Memory B cell (primary cell): Measurements from ENCODE around the gene COL21A1.

Experiments
- ATAC-seq: fragments of 150-1000 bp; cut with Tn5 transposase; 2 replicates; pipeline ENCODE4 v1.10.0; 2021; ENCODE audit warnings: low read depth, mild to moderate bottlenecking, moderate library complexity
- DNase-seq, 2 donors: peaks; one replicate each; pipeline ENCODE4 v3.0.0; 2022; ENCODE audit warnings: low spot score in 2 of 2
- H3K27ac Mint-ChIP-seq: one replicate; pipeline ENCODE4 v1.8.0; 2022; ENCODE audit warnings: mild to moderate bottlenecking, moderate library complexity, mixed read lengths
- H3K27me3 Mint-ChIP-seq: one replicate; pipeline ENCODE4 v1.8.0; 2022; ENCODE audit warnings: mixed read lengths
- H3K36me3 Mint-ChIP-seq: one replicate; pipeline ENCODE4 v1.8.0; 2022; ENCODE audit warnings: mild to moderate bottlenecking, mixed read lengths
- H3K4me1 Mint-ChIP-seq: one replicate; pipeline ENCODE4 v1.8.0; 2022; ENCODE audit warnings: mixed read lengths
- H3K4me3 Mint-ChIP-seq: one replicate; pipeline ENCODE4 v1.8.0; 2022; ENCODE audit warnings: mild to moderate bottlenecking, moderate library complexity, mixed read lengths
- H3K9me3 Mint-ChIP-seq: one replicate; pipeline ENCODE4 v1.8.0; 2022; ENCODE audit warnings: mixed read lengths

Gene COL21A1

DNA sequence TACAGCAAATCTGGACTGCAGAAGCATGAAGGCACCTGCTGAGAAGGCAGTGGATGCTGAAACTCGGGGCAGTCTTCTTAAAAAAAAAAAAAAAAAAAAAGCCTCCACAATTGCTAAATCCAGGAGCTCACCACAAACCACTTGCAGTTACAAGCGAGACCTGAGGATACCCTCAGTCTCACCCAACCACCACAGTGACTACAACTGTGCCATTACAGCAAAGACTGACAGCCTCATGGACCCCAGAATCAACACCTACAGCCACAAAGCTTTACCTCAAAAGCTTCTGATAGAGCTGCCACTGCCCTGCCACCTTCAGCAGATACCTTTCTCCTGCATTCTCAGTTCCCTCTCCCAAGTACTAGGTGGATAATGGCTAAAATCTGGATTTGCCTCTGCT is 9.0 kb downstream of the COL21A1 start:
- Mint-ChIP-seq H3K36me3 (no peaks in the 10 kb centered on the region), H3K27ac (no peak overlapping the region), H3K27me3 (no peaks in the 10 kb centered on the region), H3K4me3 (no peak overlapping the region), H3K9me3 (peaks cover 4% of the 10 kb centered on the region), H3K4me1 (no peaks in the 10 kb centered on the region)
- DNase-seq (no peak), ATAC-seq (no peak)

DNA sequence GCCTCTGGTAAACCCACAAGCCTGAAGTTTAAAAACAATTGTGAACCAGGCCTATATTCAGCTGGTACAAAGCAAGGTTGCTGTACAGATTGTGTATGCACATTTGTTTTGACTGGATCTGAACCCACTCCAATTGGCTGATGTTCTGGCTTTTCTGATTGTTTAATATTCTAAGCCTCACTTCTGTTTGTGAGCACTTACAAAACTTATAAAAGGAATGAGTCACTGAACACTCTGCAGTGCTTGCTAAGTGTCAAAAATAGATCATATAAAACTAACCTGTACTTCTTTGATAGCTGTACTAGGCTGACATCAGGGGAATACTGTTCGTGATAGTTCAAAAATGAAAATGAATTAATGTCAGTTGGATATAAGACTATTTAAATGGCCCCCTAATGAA is 12.1 kb downstream of the COL21A1 start:
- Mint-ChIP-seq H3K27me3 (no peaks in the 10 kb centered on the region), H3K9me3 (peaks cover 6% of the 10 kb centered on the region), H3K27ac (no peak overlapping the region), H3K4me1 (no peaks in the 10 kb centered on the region), H3K36me3 (no peaks in the 10 kb centered on the region), H3K4me3 (no peak overlapping the region)
- DNase-seq (no peak), ATAC-seq (no peak)

DNA sequence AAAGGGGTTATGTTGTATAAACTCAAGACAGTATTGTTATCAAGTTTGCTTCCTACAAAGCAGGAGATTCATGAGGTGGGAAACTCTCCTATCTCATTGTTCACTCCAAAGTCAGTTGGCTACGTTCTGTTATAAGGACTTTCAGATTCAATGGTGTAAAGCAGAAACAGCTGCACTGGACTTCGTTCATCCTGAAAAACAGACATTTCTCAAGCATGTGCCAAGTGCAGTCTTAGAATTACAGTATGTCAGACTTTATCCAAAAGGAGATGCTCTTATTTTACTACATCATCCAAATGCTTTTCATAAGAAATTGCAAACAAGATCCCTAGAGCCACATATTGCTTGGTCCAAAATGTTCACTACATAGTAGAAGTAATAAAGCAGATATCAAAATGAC is 14.9 kb downstream of the COL21A1 start:
- H3K4me3 Mint-ChIP-seq: no peak overlapping the region
- DNase-seq (no peak), ATAC-seq (no peak)
- H3K27ac Mint-ChIP-seq: no peak overlapping the region
- H3K36me3 Mint-ChIP-seq: no peaks in the 10 kb centered on the region
- peaks cover 9% of the 10 kb centered on the region for H3K9me3 Mint-ChIP-seq
- H3K27me3 Mint-ChIP-seq: no peaks in the 10 kb centered on the region
- no peaks in the 10 kb centered on the region for H3K4me1 Mint-ChIP-seq

GRCh38 chr6:56231827-56232226 is 15.6 kb downstream of the COL21A1 start:
- Mint-ChIP-seq H3K9me3 (peaks cover 9% of the 10 kb centered on the region), H3K4me3 (no peak overlapping the region), H3K4me1 (no peaks in the 10 kb centered on the region), H3K36me3 (no peaks in the 10 kb centered on the region), H3K27ac (no peak overlapping the region), H3K27me3 (no peaks in the 10 kb centered on the region)
- no peak for DNase-seq
- no peak for ATAC-seq

DNA sequence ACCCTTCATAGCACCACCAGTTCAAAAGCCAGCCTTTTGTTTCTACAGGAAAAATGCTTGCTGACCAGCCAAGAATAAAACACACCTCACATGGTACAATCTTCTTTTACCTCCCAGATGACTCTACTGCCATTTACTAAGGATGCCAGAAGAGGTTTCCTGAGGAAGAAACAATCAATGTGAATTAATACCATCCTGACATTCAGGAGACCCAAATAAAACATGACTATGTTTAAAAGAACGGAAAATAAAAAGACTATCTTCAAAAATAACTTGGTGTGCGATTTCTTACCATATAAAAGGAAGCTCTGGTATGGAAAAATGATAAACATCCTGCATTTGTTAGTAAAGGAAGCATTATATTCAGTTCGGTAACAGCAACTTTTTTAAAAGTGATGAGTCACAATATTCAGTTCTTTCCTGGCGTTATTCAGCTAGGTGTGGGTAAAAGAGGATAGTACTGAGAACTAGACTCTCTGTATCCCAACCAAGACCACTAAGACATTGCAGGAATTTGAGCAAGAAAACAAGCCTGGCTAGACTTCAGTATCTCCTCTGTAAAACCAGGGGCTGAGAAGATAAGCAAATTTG is 16.3 kb downstream of the COL21A1 start:
- ATAC-seq: no peak
- DNase-seq: no peak
- no peak overlapping the region for H3K27ac Mint-ChIP-seq
- H3K9me3 Mint-ChIP-seq: peaks cover 9% of the 10 kb centered on the region
- no peaks in the 10 kb centered on the region for H3K4me1 Mint-ChIP-seq
- H3K36me3 Mint-ChIP-seq: no peaks in the 10 kb centered on the region
- H3K27me3 Mint-ChIP-seq: no peaks in the 10 kb centered on the region
- no peak overlapping the region for H3K4me3 Mint-ChIP-seq

GRCh38 chr6:56227071-56227879 is 20.1 kb downstream of the COL21A1 start:
- no peak overlapping the region for H3K27ac Mint-ChIP-seq
- H3K36me3 Mint-ChIP-seq: no peaks in the 10 kb centered on the region
- DNase-seq: no peak

DNA sequence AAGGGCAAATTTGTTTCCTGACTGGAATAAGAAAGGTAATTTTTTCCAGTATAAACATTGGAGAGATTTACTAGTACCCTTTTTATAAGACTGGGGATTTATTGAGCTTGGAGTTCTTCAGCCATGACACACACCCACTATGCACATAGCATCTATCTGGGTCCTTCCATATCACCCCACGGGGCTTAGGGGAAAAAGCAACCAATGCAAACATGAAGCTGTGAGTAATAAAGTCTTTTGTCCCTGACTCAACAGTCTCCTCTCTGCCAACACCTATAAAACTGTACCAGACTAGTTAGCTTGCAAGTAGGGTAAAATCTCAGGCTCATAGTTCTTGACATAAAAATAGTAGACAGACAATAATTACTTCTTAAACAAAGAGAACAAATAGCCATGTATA is 23.4 kb downstream of the COL21A1 start:
- no peak for ATAC-seq
- no peak for DNase-seq
- Mint-ChIP-seq H3K27ac (no peak overlapping the region), H3K4me1 (no peaks in the 10 kb centered on the region), H3K36me3 (no peaks in the 10 kb centered on the region), H3K27me3 (no peaks in the 10 kb centered on the region), H3K4me3 (no peak overlapping the region), H3K9me3 (peaks cover 4% of the 10 kb centered on the region)

More at GRCh38 chr6:56227071-56227879, 20.1 kb downstream of the COL21A1 start:
- H3K4me3 Mint-ChIP-seq: no peak overlapping the region
- ATAC-seq: no peak
- H3K4me1 Mint-ChIP-seq: no peaks in the 10 kb centered on the region
- peaks cover 4% of the 10 kb centered on the region for H3K9me3 Mint-ChIP-seq
- no peaks in the 10 kb centered on the region for H3K27me3 Mint-ChIP-seq

DNA sequence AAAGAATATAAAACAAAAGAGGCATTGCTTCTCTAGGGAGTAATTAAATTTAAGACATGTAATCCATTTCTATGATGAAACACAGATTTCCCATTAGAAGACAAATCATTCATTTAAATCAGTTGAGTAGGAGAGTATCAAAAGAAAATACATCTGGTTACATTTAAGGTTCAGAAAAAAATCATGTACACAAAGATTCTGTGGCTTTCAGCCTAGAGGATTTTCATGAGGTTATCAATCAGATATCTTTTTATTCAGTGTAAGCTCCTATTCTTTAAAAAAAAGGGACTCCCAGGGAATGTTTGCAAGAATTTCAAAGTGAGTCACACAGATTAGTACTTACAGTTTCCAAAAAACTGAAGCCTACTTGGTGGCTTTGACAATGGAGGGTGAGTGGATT is 24.9 kb downstream of the COL21A1 start:
- DNase-seq (no peak), ATAC-seq (no peak)
- H3K36me3 Mint-ChIP-seq: no peaks in the 10 kb centered on the region
- H3K4me3 Mint-ChIP-seq: no peak overlapping the region
- no peaks in the 10 kb centered on the region for H3K4me1 Mint-ChIP-seq
- H3K9me3 Mint-ChIP-seq: no peaks in the 10 kb centered on the region
- no peaks in the 10 kb centered on the region for H3K27me3 Mint-ChIP-seq
- no peak overlapping the region for H3K27ac Mint-ChIP-seq

GRCh38 chr6:56220078-56220477 is 27.3 kb downstream of the COL21A1 start:
- Mint-ChIP-seq H3K4me1 (no peaks in the 10 kb centered on the region), H3K9me3 (peaks cover 3% of the 10 kb centered on the region), H3K27ac (no peak overlapping the region), H3K36me3 (no peaks in the 10 kb centered on the region), H3K27me3 (no peaks in the 10 kb centered on the region), H3K4me3 (no peak overlapping the region)
- ATAC-seq: no peak
- no peak for DNase-seq

DNA sequence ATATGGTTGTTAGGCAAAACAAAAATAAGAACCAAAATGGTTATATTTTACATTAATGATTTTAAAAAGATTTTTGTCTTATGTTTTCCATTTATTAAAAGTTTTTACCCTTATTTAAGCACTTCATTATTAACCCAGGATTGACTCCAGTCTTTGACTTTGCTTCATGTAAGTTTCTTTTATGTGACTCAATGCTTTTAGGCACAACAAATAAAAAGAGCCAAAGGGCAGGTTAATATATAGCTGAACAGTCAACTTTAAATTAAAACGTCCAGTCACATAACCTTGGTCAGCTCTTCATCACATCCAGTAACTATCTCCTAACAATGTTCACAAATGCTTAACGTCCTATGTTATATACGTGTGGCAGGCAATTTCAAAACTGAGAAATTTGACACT is 32.7 kb downstream of the COL21A1 start:
- peaks cover 4% of the 10 kb centered on the region for H3K9me3 Mint-ChIP-seq
- H3K36me3 Mint-ChIP-seq: no peaks in the 10 kb centered on the region
- no peak for ATAC-seq
- H3K4me1 Mint-ChIP-seq: no peaks in the 10 kb centered on the region
- no peaks in the 10 kb centered on the region for H3K27me3 Mint-ChIP-seq
- no peak for DNase-seq
- H3K4me3 Mint-ChIP-seq: no peak overlapping the region
- H3K27ac Mint-ChIP-seq: no peak overlapping the region

- ATAC-seq (no peak), DNase-seq (no peak)
- Mint-ChIP-seq H3K4me3 (no peak overlapping the region), H3K27ac (no peak overlapping the region), H3K36me3 (no peaks in the 10 kb centered on the region), H3K27me3 (no peaks in the 10 kb centered on the region), H3K9me3 (peaks cover 4% of the 10 kb centered on the region), H3K4me1 (no peaks in the 10 kb centered on the region)
Observed at GRCh38 chr6:56214041-56214702, 33.2 kb downstream of the COL21A1 start.

- ATAC-seq (no peak), DNase-seq (no peak)
- Mint-ChIP-seq H3K4me1 (no peaks in the 10 kb centered on the region), H3K9me3 (peaks cover 9% of the 10 kb centered on the region), H3K27me3 (no peaks in the 10 kb centered on the region), H3K27ac (no peak overlapping the region), H3K4me3 (no peak overlapping the region), H3K36me3 (no peaks in the 10 kb centered on the region)
Observed at GRCh38 chr6:56211724-56212123, 35.7 kb downstream of the COL21A1 start.

DNA sequence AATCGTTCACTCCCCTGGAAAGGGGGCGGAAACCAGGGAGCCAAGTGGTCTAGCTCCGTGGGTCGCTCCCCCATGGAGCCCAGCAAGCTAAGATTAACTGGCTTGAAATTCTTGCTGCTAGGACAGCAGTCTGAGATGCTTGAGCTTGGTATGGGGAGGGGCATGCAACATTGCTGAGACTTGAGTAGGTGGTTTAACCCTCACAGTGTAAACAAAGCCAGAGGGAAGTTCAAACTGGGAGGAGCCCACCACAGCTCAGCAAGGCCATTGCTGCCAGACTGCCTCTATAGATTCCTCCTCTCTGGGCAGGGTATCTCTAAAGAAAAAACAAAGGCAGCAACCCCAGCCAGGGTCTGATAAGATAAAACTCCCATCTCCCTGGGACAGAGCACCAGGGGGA is 43.2 kb downstream of the COL21A1 start:
- Mint-ChIP-seq H3K27ac (no peak overlapping the region), H3K4me3 (no peak overlapping the region), H3K27me3 (no peaks in the 10 kb centered on the region), H3K9me3 (peaks cover 16% of the 10 kb centered on the region), H3K4me1 (no peaks in the 10 kb centered on the region), H3K36me3 (no peaks in the 10 kb centered on the region)
- ATAC-seq (no peak), DNase-seq (no peak)

- DNase-seq (no peak), ATAC-seq (no peak)
- Mint-ChIP-seq H3K27ac (no peak overlapping the region), H3K9me3 (peaks cover 17% of the 10 kb centered on the region), H3K4me3 (no peak overlapping the region), H3K36me3 (no peaks in the 10 kb centered on the region), H3K27me3 (no peaks in the 10 kb centered on the region), H3K4me1 (no peaks in the 10 kb centered on the region)
Observed at GRCh38 chr6:56199956-56200355, 47.4 kb downstream of the COL21A1 start.
